Measurements from ENCODE around the gene MDFIC.

DNA sequence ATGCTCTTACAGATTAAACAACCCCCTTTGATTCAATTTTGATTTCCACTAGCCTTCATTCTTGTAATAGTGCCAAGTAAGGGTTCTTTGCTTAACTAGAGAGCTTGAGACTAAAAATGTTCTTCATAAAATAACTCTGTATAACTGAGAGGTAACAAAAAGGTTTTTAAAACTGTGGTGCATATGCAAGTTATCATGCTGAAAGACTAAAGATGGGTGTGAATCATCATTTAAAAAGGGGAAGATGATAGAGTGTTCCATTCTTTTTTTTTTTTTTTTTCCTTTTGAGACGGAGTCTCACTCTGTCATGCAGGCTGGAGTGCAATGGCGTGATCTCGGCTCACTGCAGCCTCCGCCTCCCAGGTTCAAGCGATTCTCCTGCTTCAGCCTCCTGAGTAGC lies 11.1 kb downstream of the MDFIC start:
- TF ChIP-seq POLR2A (IDR thresholded peaks at IDR 0.05), result no peak
- TF ChIP-seq, protein P1, sequence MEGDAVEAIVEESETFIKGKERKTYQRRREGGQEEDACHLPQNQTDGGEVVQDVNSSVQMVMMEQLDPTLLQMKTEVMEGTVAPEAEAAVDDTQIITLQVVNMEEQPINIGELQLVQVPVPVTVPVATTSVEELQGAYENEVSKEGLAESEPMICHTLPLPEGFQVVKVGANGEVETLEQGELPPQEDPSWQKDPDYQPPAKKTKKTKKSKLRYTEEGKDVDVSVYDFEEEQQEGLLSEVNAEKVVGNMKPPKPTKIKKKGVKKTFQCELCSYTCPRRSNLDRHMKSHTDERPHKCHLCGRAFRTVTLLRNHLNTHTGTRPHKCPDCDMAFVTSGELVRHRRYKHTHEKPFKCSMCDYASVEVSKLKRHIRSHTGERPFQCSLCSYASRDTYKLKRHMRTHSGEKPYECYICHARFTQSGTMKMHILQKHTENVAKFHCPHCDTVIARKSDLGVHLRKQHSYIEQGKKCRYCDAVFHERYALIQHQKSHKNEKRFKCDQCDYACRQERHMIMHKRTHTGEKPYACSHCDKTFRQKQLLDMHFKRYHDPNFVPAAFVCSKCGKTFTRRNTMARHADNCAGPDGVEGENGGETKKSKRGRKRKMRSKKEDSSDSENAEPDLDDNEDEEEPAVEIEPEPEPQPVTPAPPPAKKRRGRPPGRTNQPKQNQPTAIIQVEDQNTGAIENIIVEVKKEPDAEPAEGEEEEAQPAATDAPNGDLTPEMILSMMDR (IDR thresholded peaks at IDR 0.05), result no peak

Data from thyroid gland (tissue), 4 donors.